Measurements from ENCODE around the gene CLDN9. TPM values are rescaled to one million over a fixed set of nuclear protein-coding genes. Genes with fewer than 3 reads are reported as not detected.

Gene CLDN9
- total RNA-seq, 1 donor from 2014 or later = not detected

GRCh38 chr16:3013998-3014690 is 1.4 kb downstream of the CLDN9 start:
- TF ChIP-seq, protein P1, sequence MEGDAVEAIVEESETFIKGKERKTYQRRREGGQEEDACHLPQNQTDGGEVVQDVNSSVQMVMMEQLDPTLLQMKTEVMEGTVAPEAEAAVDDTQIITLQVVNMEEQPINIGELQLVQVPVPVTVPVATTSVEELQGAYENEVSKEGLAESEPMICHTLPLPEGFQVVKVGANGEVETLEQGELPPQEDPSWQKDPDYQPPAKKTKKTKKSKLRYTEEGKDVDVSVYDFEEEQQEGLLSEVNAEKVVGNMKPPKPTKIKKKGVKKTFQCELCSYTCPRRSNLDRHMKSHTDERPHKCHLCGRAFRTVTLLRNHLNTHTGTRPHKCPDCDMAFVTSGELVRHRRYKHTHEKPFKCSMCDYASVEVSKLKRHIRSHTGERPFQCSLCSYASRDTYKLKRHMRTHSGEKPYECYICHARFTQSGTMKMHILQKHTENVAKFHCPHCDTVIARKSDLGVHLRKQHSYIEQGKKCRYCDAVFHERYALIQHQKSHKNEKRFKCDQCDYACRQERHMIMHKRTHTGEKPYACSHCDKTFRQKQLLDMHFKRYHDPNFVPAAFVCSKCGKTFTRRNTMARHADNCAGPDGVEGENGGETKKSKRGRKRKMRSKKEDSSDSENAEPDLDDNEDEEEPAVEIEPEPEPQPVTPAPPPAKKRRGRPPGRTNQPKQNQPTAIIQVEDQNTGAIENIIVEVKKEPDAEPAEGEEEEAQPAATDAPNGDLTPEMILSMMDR (IDR thresholded peaks at IDR 0.05) = no peak
- intact Hi-C loops (cut with micrococcal nuclease) = no loop called here
- ChIA-PET CTCF (no interaction called here), POLR2A (interaction anchor here (0.6 kb wide), 1 partner anchor 14 kb away, joined by 7 read pairs; no protein-coding TSS in a partner anchor)
- Mint-ChIP-seq H3K4me3 (no peak overlapping the region), H3K9me3 (no peaks in the 10 kb centered on the region), H3K27me3 (peaks cover 18% of the 10 kb centered on the region), H3K4me1 (peaks cover 9% of the 10 kb centered on the region), H3K27ac (no peak overlapping the region), H3K36me3 (ENCODE audit: low read depth) (no peaks in the 10 kb centered on the region)
- DNase-seq (no peak), ATAC-seq (ENCODE audit: low read depth) (no peak)

DNA sequence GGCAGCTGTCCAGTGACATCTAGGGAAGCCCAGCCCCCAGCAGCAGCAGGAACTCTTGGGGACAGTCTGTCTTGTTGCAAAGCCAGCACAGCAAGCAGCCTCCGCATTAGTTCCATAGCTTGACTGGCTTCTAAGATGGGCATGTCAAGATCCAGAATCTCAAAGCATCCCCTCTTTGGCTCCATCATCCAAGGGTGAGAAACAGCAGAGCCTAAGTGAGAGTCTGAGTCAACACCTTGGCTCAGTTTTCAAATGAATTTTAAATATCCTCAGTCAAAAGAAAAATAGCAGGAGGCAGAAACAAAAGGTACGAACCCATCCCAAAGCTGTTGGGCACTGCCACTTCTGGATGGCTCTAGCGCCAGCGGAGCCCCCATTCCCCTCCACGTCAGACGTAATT is 2.2 kb downstream of the CLDN9 start:
- TF ChIP-seq, protein P1 (IDR thresholded peaks at IDR 0.05) = no peak
- Mint-ChIP-seq H3K4me3 (no peak overlapping the region), H3K36me3 (ENCODE audit: low read depth) (no peaks in the 10 kb centered on the region), H3K4me1 (peaks cover 14% of the 10 kb centered on the region), H3K9me3 (no peaks in the 10 kb centered on the region), H3K27ac (no peak overlapping the region), H3K27me3 (peaks cover 18% of the 10 kb centered on the region)
- DNase-seq (no peak), ATAC-seq (ENCODE audit: low read depth) (no peak)
- intact Hi-C loops (cut with micrococcal nuclease) = no loop called here
- ChIA-PET POLR2A (no interaction called here), CTCF (no interaction called here)

GRCh38 chr16:3015865-3016521 is 3.3 kb downstream of the CLDN9 start:
- intact Hi-C loops (cut with micrococcal nuclease) = no loop called here
- no peaks in the 10 kb centered on the region for H3K36me3 Mint-ChIP-seq (ENCODE audit: low read depth)
- POLR2A ChIA-PET = no interaction called here
- H3K9me3 Mint-ChIP-seq = no peaks in the 10 kb centered on the region
- no peak overlapping the region for H3K27ac Mint-ChIP-seq
- DNase-seq (no peak), ATAC-seq (ENCODE audit: low read depth) (no peak)
- CTCF ChIA-PET = no interaction called here
- peaks cover 19% of the 10 kb centered on the region for H3K4me1 Mint-ChIP-seq
- peaks cover 18% of the 10 kb centered on the region for H3K27me3 Mint-ChIP-seq
- TF ChIP-seq, protein P1 (IDR thresholded peaks at IDR 0.05) = no peak
- no peak overlapping the region for H3K4me3 Mint-ChIP-seq

GRCh38 chr16:3017344-3017743 is 4.6 kb downstream of the CLDN9 start:
- H3K9me3 Mint-ChIP-seq = no peaks in the 10 kb centered on the region
- H3K4me3 Mint-ChIP-seq = no peak overlapping the region
- TF ChIP-seq, protein P1 (IDR thresholded peaks at IDR 0.05) = no peak
- no peaks in the 10 kb centered on the region for H3K36me3 Mint-ChIP-seq (ENCODE audit: low read depth)
- peaks cover 18% of the 10 kb centered on the region for H3K27me3 Mint-ChIP-seq
- POLR2A ChIA-PET = no interaction called here
- CTCF ChIA-PET = no interaction called here
- intact Hi-C loops (cut with micrococcal nuclease) = no loop called here
- H3K4me1 Mint-ChIP-seq = peaks cover 32% of the 10 kb centered on the region
- DNase-seq = no peak
- ATAC-seq (ENCODE audit: low read depth) = no peak
- no peak overlapping the region for H3K27ac Mint-ChIP-seq

GRCh38 chr16:3017794-3018506 is 5.2 kb downstream of the CLDN9 start, which contains the start of gene CLDN6:
TSS of gene CLDN6 (minus strand) at chr16:3018183. CDS start at chr16:3016021, 2,162 bp downstream.
- POLR2A ChIA-PET = no interaction called here
- CTCF ChIA-PET = interaction anchor here (0.6 to 2.4 kb wide), 2 partner anchors 11 to 14 kb away, joined by 6 to 12 read pairs; no protein-coding TSS in a partner anchor

More at GRCh38 chr16:3017794-3018506, 5.2 kb downstream of the CLDN9 start, which contains the start of gene CLDN6:
- TF ChIP-seq, protein P1 (IDR thresholded peaks at IDR 0.05) = no peak
- intact Hi-C loops (cut with micrococcal nuclease) = no loop called here
- no peaks in the 10 kb centered on the region for H3K36me3 Mint-ChIP-seq (ENCODE audit: low read depth)
- no peaks in the 10 kb centered on the region for H3K9me3 Mint-ChIP-seq
- ATAC-seq (ENCODE audit: low read depth) = no peak
- no peak for DNase-seq
- peaks cover 12% of the 10 kb centered on the region for H3K27me3 Mint-ChIP-seq
- H3K27ac Mint-ChIP-seq = no peak within 1 kb of the TSS
- peaks cover 35% of the 10 kb centered on the region for H3K4me1 Mint-ChIP-seq
- no peak within 1 kb of the TSS for H3K4me3 Mint-ChIP-seq

Measured in activated B cell treated with CpG ODN at 0.5 μM for 24 hours (primary cell).